GM21528 (cell line): Measurements from ENCODE around the gene CLK3.

Experiments
- ATAC-seq: cut with Tn5 transposase; IDR thresholded peaks from one replicate; pipeline ENCODE4 v1.9.1; 2021; ENCODE audit warnings: mild to moderate bottlenecking, moderate library complexity; ENCODE audit not compliant: unreplicated experiment, low FRiP score

Gene CLK3

GRCh38 chr15:74667975-74668374 is 52.3 kb downstream of the CLK3 start:
- no peak for ATAC-seq

- no peak for ATAC-seq
Measured at GRCh38 chr15:74669627-74670026, 54.0 kb downstream of the CLK3 start.

- ATAC-seq: no peak
Measured at GRCh38 chr15:74674161-74674560, 58.5 kb downstream of the CLK3 start.

GRCh38 chr15:74676801-74677200 is 61.2 kb downstream of the CLK3 start:
- ATAC-seq: no peak
